Jurkat, Clone E6-1 (cell line): ENCODE data around the gene ZCCHC12. TPM values are rescaled to one million over a fixed set of nuclear protein-coding genes. Genes with fewer than 3 reads are reported as not detected.
A peak's percentile ranks its signal among the peaks of the same experiment; 100 is the strongest.
"Not testable (repeated sequence)": the region's sequence is repeated elsewhere in the genome, so short reads cannot be mapped to it uniquely, and the experiment has no call there.

ENCODE experiments used
- DNase-seq: peaks from one replicate; pipeline ENCODE4 v3.0.0-alpha.2; 2011; ENCODE audit warnings: low read depth, low spot score
- H3K4me3 ChIP-seq: 2 replicates; pipeline ENCODE4 v1.5.1; 2011; ENCODE audit warnings: mild to moderate bottlenecking, low read length, control low read depth, moderate library complexity
- polyA plus RNA-seq: library from polyadenylated mRNA; unstranded; fragments of >200 nt; gene quantifications from one replicate; pipeline ENCODE4 v1.2.1, GENCODE V29; 2012; ENCODE audit warnings: missing spikeins; ENCODE audit not compliant: insufficient read length, insufficient read depth

Gene ZCCHC12
- 0.77 TPM for polyA plus RNA-seq

- DNase-seq, result peak; percentile 33
- H3K4me3 ChIP-seq, result no peak within 1 kb of the TSS
Measured at GRCh38 chrX:118823263-118824172, at the start of gene ZCCHC12. Gene ZCCHC12, plus strand, starts transcription at chrX:118823824. Its CDS starts 1,421 bp downstream, at chrX:118825245.

GRCh38 chrX:118779581-118779980 lies 44.0 kb upstream of the ZCCHC12 start:
- H3K4me3 ChIP-seq, result no peak overlapping the region

DNA sequence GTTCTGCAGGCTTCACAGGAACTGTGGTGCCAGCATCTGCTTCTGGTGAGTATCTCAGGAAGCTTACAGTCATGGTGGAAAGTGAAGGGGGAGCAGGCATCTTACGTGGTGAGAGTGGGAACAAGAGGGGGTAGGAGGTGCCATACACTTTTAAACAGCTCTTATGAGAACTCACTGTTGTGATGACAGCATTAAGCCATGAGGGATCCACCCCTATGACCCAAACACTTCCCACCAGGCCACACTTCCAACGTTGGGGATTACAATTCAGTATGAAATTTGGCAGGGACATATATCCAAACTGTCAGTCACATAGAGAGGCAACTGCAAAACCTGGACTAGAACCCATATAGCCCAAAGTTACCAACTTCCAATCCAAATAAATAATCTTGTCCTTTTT lies 43.1 kb upstream of the ZCCHC12 start:
- no peak overlapping the region for H3K4me3 ChIP-seq
- DNase-seq, result no peak

More at GRCh38 chrX:118779581-118779980, 44.0 kb upstream of the ZCCHC12 start:
- no peak for DNase-seq

GRCh38 chrX:118780911-118781310 lies 42.7 kb upstream of the ZCCHC12 start:
- no peak for DNase-seq
- no peak overlapping the region for H3K4me3 ChIP-seq

- H3K4me3 ChIP-seq, result no peak overlapping the region
- DNase-seq, result no peak
Measured at GRCh38 chrX:118795528-118796280, 27.9 kb upstream of the ZCCHC12 start.

DNA sequence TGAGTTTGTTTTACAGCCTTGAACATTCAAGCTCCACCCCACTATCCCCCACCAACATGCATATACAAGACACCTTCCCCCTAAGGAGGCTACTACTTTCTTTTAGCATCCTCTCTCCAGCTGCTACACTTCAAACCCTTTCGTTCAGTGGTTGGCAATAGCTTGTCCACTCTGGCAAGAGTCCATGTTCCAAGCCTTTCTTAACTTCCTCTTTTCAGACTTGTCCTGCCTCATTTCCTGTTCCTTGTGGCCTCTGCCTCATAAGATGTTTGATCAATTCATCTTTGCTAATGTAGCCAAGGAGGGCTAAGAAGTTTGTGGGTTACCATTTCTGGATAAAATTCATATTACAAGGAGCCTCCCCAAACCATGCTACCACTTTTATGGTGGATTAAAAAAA lies 20.8 kb upstream of the ZCCHC12 start:
- DNase-seq, result no peak

DNA sequence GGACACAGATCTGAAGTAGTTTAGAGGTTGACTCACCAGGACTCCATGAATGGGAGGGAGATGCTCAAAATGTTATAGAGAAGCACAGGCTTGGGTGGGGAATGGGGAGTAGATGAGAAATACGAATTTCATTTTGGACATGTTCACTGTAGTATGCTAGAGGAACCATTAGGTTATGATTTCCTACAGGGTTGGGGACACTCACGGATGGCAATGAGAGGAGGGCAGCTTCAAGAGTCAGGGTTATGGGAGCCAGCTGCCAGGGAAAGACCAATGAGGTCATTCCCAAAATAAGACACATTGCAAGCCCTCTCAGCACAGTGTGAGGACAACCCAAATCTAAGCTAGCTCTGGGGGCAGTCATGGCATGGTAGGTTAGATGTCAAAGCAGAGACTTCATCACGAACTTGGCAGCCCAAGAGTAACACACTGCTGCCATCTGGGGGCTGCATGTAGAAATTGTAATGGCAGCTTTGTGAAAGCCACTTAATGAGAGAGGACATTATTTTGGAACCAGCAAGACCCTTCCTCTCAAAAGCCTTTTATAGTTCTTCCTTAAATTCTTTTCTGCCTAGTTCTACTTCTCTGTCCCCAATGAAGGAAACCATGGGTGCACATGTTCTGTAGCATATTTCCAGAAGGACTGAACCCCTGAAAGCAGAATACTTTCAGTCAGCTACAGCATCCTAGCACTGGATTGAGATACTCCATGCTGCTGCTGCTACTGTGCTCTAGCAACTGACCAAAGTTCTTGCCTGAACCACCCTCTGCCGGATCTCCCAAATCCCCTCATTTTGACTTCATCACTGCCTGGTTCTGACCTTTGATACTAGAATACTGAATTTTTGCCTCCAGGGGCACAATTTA lies 16.2 kb upstream of the ZCCHC12 start:
- no peak overlapping the region for H3K4me3 ChIP-seq
- peak; percentile 16 for DNase-seq

More for the DNA sequence above, 20.8 kb upstream of the ZCCHC12 start:
- no peak overlapping the region for H3K4me3 ChIP-seq

GRCh38 chrX:118817257-118817656 lies 6.4 kb upstream of the ZCCHC12 start:
- H3K4me3 ChIP-seq, DNase-seq: not testable (repeated sequence)

DNA sequence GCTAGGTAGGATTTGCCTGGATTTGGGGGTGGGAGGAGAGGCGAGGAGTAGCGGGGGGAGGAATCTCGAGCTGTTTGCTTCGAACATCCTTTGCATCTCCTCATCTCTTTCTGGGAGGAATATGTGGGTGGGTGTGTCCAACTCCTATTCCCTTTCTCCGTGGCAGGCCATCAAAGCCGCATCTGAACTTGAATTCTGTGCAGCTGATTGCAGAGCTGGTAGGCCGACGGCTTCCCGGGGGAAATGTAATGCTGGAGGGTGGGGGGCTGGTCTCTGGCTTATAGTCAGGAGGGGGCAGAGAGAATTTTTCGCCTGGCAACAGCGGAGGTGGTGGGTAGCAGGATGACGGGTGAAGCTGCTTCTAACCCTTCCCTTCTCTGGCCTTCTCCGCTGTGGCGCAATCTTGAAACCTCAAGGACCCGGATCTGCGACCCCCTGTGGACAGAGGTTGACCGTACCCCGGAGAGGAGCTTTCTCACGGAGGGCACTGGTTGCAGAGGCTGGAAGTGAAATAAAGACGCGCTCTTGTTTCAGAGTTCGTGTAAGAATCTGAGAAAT lies 628 bp downstream of the ZCCHC12 start:
- DNase-seq, result no peak
- no peak overlapping the region for H3K4me3 ChIP-seq

GRCh38 chrX:118825227-118825626 lies 1.6 kb downstream of the ZCCHC12 start:
- DNase-seq, result no peak
- no peak overlapping the region for H3K4me3 ChIP-seq

DNA sequence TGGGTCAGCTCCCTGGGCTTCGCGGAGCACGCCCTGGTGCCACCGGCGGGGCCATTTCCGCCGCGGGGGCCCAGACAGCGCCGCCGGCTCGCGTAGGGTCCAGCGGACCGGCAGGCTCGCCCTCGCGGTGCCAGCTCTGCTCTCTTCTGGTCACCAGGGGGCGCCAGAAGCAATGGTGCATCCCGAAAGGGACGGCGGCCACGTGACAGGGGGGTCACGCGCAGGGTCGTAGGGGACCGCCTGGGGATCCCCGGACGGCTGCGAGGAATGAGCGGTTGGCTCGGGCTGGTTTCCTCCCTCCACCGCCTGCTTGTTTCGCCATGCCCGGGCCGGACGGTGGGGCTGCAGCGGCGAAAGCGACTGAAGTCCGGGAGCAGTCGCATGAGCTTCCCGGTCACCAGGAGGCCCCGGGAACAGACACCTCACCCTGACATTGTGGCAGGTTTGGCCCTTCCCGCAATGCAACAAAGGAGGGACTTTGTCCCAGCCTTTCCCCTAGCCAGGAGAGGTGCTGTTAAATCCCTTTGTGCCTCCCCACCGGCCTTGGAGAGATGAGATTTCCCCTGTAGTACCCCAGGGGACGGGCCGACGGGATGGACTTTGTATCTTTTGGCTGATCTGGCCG lies 15.8 kb downstream of the ZCCHC12 start:
- no peak for DNase-seq
- no peak overlapping the region for H3K4me3 ChIP-seq

- H3K4me3 ChIP-seq, result no peak overlapping the region
- DNase-seq, result peak; percentile 29
Measured at GRCh38 chrX:118847676-118848075, 24.1 kb downstream of the ZCCHC12 start.

- H3K4me3 ChIP-seq, result no peak overlapping the region
- DNase-seq, result no peak
Measured at GRCh38 chrX:118853596-118853995, 30.0 kb downstream of the ZCCHC12 start.

- H3K4me3 ChIP-seq, result no peak overlapping the region
- no peak for DNase-seq
Measured at GRCh38 chrX:118855681-118856310, 32.2 kb downstream of the ZCCHC12 start.

- no peak for DNase-seq
- H3K4me3 ChIP-seq, result no peak overlapping the region
Measured at GRCh38 chrX:118857006-118857405, 33.4 kb downstream of the ZCCHC12 start.

- H3K4me3 ChIP-seq, result no peak overlapping the region
- no peak for DNase-seq
Measured at GRCh38 chrX:118861338-118861737, 37.7 kb downstream of the ZCCHC12 start.

- DNase-seq, result no peak
- H3K4me3 ChIP-seq, result no peak overlapping the region
Measured at GRCh38 chrX:118862091-118862490, 38.5 kb downstream of the ZCCHC12 start.

DNA sequence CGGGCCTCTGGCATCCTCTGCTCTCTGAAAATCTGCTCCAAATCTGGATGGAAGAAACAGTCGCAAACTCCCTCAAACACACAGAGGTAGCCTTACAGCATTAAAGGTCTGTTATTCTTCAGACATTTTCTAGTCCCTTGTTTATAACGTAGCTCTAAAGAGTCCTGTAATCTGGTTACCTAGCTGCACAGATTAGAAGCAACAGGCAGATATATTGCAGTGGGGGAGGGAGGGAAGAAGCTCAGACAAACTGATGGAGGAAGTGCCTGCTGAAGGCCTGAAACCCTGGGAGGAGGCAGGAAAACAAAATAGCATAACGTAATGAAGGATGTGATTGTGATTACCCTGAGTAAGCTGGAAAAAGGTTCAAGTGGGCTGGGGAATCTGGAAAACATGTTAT lies 39.4 kb downstream of the ZCCHC12 start:
- H3K4me3 ChIP-seq, result no peak overlapping the region

More for the DNA sequence above, 39.4 kb downstream of the ZCCHC12 start:
- no peak for DNase-seq
